Activated T-cell treated with anti-CD3 and anti-CD28 coated beads for 48 hours (primary cell): ENCODE measurements around the gene AMHR2.
"Not testable (repeated sequence)": the region's sequence is repeated elsewhere in the genome, so short reads cannot be mapped to it uniquely, and the experiment has no call there.

ENCODE experiments used
- DNase-seq: peaks from one replicate; pipeline ENCODE4 v3.0.0-alpha.2; 2020; ENCODE audit warnings: low read depth

AMHR2 gene

GRCh38 chr12:53423597-53423996 lies at the start of gene AMHR2:
AMHR2 (plus strand) TSS chr12:53423855; CDS start chr12:53423935, 80 bp downstream.
- DNase-seq: no peak

GRCh38 chr12:53374277-53374676 lies 49.4 kb upstream of the AMHR2 start:
- DNase-seq: not testable (repeated sequence)

GRCh38 chr12:53376747-53377146 lies 46.9 kb upstream of the AMHR2 start:
- DNase-seq: no peak

GRCh38 chr12:53378222-53378621 lies 45.4 kb upstream of the AMHR2 start:
- no peak for DNase-seq

GRCh38 chr12:53378724-53379388 lies 44.8 kb upstream of the AMHR2 start:
- no peak for DNase-seq

- peak; percentile 86 for DNase-seq
These were observed 44.1 kb upstream of the AMHR2 start for GRCh38 chr12:53379389-53380103.

GRCh38 chr12:53380104-53380793 lies 43.4 kb upstream of the AMHR2 start, which contains the start of gene SP1:
SP1 (plus strand) TSS chr12:53380176; CDS start chr12:53380292, 116 bp downstream.
- peak; percentile 97 for DNase-seq

GRCh38 chr12:53380794-53381730 lies 42.6 kb upstream of the AMHR2 start:
- no peak for DNase-seq

GRCh38 chr12:53381731-53382630 lies 41.7 kb upstream of the AMHR2 start:
- DNase-seq: no peak

GRCh38 chr12:53383258-53383657 lies 40.4 kb upstream of the AMHR2 start:
- DNase-seq: no peak

- not testable (repeated sequence) for DNase-seq
These were observed 37.3 kb upstream of the AMHR2 start for GRCh38 chr12:53386381-53386780.

- no peak for DNase-seq
These were observed 34.7 kb upstream of the AMHR2 start for GRCh38 chr12:53388932-53389331.

GRCh38 chr12:53389702-53390101 lies 34.0 kb upstream of the AMHR2 start:
- no peak for DNase-seq

GRCh38 chr12:53391724-53392123 lies 31.9 kb upstream of the AMHR2 start:
- DNase-seq: no peak

GRCh38 chr12:53399896-53400295 lies 23.8 kb upstream of the AMHR2 start:
- no peak for DNase-seq

- not testable (repeated sequence) for DNase-seq
These were observed 21.3 kb upstream of the AMHR2 start for GRCh38 chr12:53402351-53402750.

GRCh38 chr12:53402871-53403270 lies 20.8 kb upstream of the AMHR2 start:
- no peak for DNase-seq

GRCh38 chr12:53410951-53411350 lies 12.7 kb upstream of the AMHR2 start:
- DNase-seq: no peak

GRCh38 chr12:53413485-53414204 lies 10.0 kb upstream of the AMHR2 start:
- no peak for DNase-seq
